GM10248 (cell line): ENCODE results near the gene COL4A2.

Experiments
- CTCF ChIA-PET: fragments of 300-600 bp; sonication (Branson Sonifier 250); formaldehyde crosslinking; extraction: SDS; loops from one replicate; lab custom pipeline; 2021; ENCODE audit warnings: antibody characterized with exemption; lab: Yijun Ruan, JAX
- POLR2A ChIA-PET: fragments of 350-650 bp; sonication (Branson Sonifier 250); formaldehyde crosslinking; extraction: SDS; loops from one replicate; lab custom pipeline; 2020; ENCODE audit warnings: antibody characterized with exemption; lab: Yijun Ruan, JAX
- DNase-seq: peaks from one replicate; pipeline ENCODE4 v3.0.0; 2012; ENCODE audit errors: extremely low spot score
- CTCF ChIP-seq: IDR thresholded peaks from 2 replicates; pipeline ENCODE4 v1.5.1; 2012; ENCODE audit warnings: mild to moderate bottlenecking, low read depth; ENCODE audit errors: extremely low read depth, missing control alignments, control extremely low read depth

COL4A2 gene

DNA sequence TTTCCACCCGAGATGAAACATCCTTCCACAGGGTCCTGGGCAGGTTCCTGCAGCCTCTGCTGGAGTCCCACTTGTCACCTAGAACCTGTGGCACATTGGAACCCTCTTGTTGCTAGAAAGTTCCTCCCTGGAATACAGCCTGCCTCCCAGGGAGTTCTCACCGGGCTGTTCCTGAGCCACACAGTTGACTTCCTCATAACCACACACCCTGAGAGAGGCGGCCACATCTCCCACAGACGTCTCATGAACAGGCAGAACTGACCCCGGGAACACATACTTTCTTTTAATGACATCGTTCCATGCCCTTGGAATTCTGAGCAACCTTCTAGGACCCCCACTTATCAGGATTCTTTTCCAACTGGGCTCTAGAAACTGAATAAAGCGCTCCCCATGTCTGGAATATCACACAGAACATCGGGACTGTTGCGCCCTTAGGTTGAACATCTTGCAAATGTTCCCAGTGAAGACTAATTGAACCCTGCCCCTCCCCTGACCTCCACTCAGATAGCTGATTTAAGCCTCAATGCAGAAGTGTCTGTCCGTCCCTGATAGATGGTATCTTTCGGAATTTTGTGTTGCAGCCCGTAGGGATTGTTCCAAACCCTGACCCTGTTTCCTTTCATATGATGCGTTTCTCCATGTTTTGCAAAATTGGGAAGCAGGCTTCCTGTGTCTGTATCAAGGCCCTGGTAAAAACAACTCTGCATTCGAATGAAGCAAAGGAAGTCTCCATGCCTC is 163.4 kb downstream of the COL4A2 start:
- TF ChIP-seq CTCF: no peak
- ChIA-PET POLR2A (interaction anchor here (0.6 kb wide), 1 partner anchor 102 kb away, joined by 6 read pairs; no protein-coding TSS in a partner anchor), CTCF (interaction anchor here (2.5 kb wide), 1 partner anchor 15 kb away, joined by 9 read pairs; no protein-coding TSS in a partner anchor)
- no peak for DNase-seq

- peak; percentile 72 for DNase-seq
- ChIA-PET POLR2A (interaction anchor here (1.3 kb wide), 1 partner anchor 27 kb away, joined by 7 read pairs; no protein-coding TSS in a partner anchor), CTCF (interaction anchor here (1.0 to 2.5 kb wide), 3 partner anchors 9 to 15 kb away, joined by 3 to 9 read pairs (median 5); no protein-coding TSS in a partner anchor)
- TF ChIP-seq CTCF: no peak
These were observed 164.2 kb downstream of the COL4A2 start for GRCh38 chr13:110471156-110471832.

DNA sequence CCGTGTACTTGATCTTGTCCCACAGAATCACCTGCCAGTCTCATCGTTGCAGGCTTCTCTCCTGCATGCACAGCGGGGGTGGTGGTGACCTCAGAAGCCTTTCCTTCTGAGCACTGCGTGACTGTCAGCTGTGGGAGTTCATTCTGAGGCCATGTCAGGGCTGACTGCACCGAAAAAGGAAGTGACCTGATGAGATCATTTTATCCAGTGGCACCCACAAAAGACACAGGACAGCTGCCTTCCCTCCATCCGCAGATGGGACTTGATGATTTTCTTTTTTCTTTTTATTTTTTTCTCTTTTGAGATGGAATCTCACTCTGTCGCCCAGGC is 164.7 kb downstream of the COL4A2 start:
- TF ChIP-seq CTCF: no peak
- CTCF ChIA-PET: interaction anchor here (1.0 to 2.5 kb wide), 3 partner anchors 9 to 16 kb away, joined by 3 to 9 read pairs (median 5); no protein-coding TSS in a partner anchor
- POLR2A ChIA-PET: interaction anchor here (0.6 to 1.3 kb wide), 2 partner anchors 12 to 28 kb away, joined by 5 to 7 read pairs; no protein-coding TSS in a partner anchor
- DNase-seq: peak; percentile 91

GRCh38 chr13:110472904-110473563 is 165.9 kb downstream of the COL4A2 start:
- no peak for DNase-seq
- ChIA-PET CTCF (interaction anchor here (1.3 to 3.2 kb wide), 3 partner anchors 10 to 18 kb away, joined by 5 to 16 read pairs (median 9); no protein-coding TSS in a partner anchor), POLR2A (no interaction called here)
- TF ChIP-seq CTCF: no peak

DNA sequence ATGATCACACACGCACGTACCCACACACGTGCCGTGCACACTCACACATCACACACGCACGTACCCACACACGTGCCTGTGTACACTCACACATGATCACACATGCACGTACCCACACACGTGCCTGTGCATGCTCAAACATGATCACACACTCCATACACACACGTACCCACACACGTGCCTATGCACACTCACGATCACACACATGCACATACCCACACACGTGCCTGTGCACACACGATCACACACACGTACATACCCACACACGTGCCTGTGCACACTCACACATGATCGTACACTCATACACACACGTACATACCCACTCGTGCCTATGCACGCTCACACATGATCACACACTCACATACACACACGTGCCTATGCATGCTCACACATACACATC is 167.6 kb downstream of the COL4A2 start:
- ChIA-PET POLR2A (no interaction called here), CTCF (interaction anchor here (0.9 to 3.2 kb wide), 2 partner anchors 19 to 119 kb away, joined by 3 to 16 read pairs; no protein-coding TSS in a partner anchor)
- no peak for DNase-seq
- no peak for TF ChIP-seq CTCF

DNA sequence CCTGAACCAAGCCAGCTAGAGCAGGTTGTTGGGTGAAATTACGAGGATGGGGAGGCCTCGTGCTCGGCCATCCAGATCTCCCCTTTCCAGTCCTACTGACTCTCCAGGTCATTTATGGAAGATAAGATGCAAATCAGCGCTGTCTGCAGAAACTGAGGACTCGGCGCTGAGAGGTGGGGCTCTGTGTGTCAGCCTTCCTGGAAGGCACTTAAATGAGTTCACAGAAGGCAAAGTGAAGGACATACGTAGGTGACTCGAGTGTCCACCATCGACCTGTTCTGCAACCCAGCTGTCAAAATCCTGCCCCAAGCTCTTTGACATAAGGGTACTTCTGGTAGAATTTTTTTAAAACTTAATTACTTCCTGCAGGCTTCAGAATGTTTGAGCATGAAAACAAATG is 168.0 kb downstream of the COL4A2 start:
- no peak for TF ChIP-seq CTCF
- ChIA-PET POLR2A (no interaction called here), CTCF (interaction anchor here (0.9 to 3.2 kb wide), 2 partner anchors 20 to 118 kb away, joined by 3 to 16 read pairs; no protein-coding TSS in a partner anchor)
- DNase-seq: no peak
